Endothelial cell of umbilical vein (primary cell): ENCODE measurements around the gene C2. TPM values are rescaled to one million over a fixed set of nuclear protein-coding genes. Genes with fewer than 3 reads are reported as not detected.

Experiments
- BruUV-seq: library from RNA; stranded (reverse); fragments of 400-500 nt; replicated peaks from 2 replicates; lab custom pipeline; 2021; lab: Mats Ljungman, UMichigan
- CTCF ChIA-PET: fragments of 300-600, 350-600 bp; sonication (Branson Sonifier 250); formaldehyde crosslinking; loops from one replicate; lab custom pipeline; 2021; ENCODE audit warnings: antibody characterized with exemption, inconsistent platforms; lab: Charles Lee
- POLR2A ChIA-PET: fragments of 300-600, 350-600 bp; sonication (Branson Sonifier 250); formaldehyde crosslinking; loops from one replicate; lab custom pipeline; 2021; ENCODE audit warnings: antibody characterized with exemption, inconsistent platforms; lab: Charles Lee
- DNase-seq: peaks from one replicate; pipeline ENCODE4 v3.0.0-alpha.2; 2011; ENCODE audit warnings: low read depth, low spot score
- FAIRE-seq: peaks from 2 replicates; lab custom pipeline; 2011; peaks lifted over from hg19 to GRCh38; lab: Jason Lieb, UNC
- H2AFZ ChIP-seq: 2 replicates; pipeline ENCODE4 v1.6.0; 2012; ENCODE audit warnings: low read depth, low read length, control low read depth, inconsistent platforms
- H3K27ac ChIP-seq: 2 replicates; pipeline ENCODE4 v1.5.1; 2011; ENCODE audit warnings: low read depth, mild to moderate bottlenecking, control low read depth, low read length, moderate library complexity; ENCODE audit not compliant: insufficient read depth
- H3K27me3 ChIP-seq, 2 experiments: 2 replicates each; pipeline versions ENCODE4 v1.6.0 to v1.6.1; 2011; ENCODE audit warnings: low read length in 2 of 2, mixed read lengths in 1 of 2; ENCODE audit not compliant: control insufficient read depth in 2 of 2, insufficient read depth in 2 of 2
- H3K36me3 ChIP-seq, 2 experiments: 2 replicates in 1 of 2; 3 replicates in 1 of 2; pipeline ENCODE4 v1.5.1; 2011; ENCODE audit warnings: low read length in 2 of 2, mild to moderate bottlenecking in 1 of 2, moderate library complexity in 1 of 2; ENCODE audit not compliant: control insufficient read depth in 2 of 2, insufficient read depth in 2 of 2; ENCODE audit errors: extremely low read depth in 1 of 2
- H3K4me1 ChIP-seq: 3 replicates; pipeline ENCODE4 v1.5.1; 2011; ENCODE audit warnings: mild to moderate bottlenecking, low read length; ENCODE audit not compliant: control insufficient read depth, insufficient read depth; ENCODE audit errors: extremely low read depth
- H3K4me2 ChIP-seq: 2 replicates; pipeline ENCODE4 v1.6.1; 2011; ENCODE audit warnings: low read length, control low read depth, mixed read lengths; ENCODE audit not compliant: insufficient read depth
- H3K4me3 ChIP-seq, 3 experiments: fragments of 200-600 bp in 1 of 3; sonication (generic), shearing (Covaris generic) in 1 of 3; replicated peaks in 1 of 3; 2 replicates each; pipeline ENCODE4 v1.5.1; 2011 to 2016; ENCODE audit warnings: control low read depth in 3 of 3, low read length in 3 of 3, mild to moderate bottlenecking in 2 of 3, inconsistent platforms in 1 of 3, low read depth in 1 of 3, moderate library complexity in 1 of 3; ENCODE audit not compliant: insufficient read depth in 1 of 3
- H3K79me2 ChIP-seq: 2 replicates; pipeline ENCODE4 v1.6.0; 2012; ENCODE audit warnings: low read length, inconsistent platforms; ENCODE audit not compliant: control insufficient read depth, insufficient read depth
- H3K9ac ChIP-seq: replicated peaks from 2 replicates; pipeline ENCODE3; 2011; ENCODE audit warnings: low read length, control low read depth; ENCODE audit not compliant: insufficient read depth; ENCODE audit errors: extremely low read depth
- H3K9me1 ChIP-seq: replicated peaks from 3 replicates; pipeline ENCODE4 v1.6.0; 2011; ENCODE audit warnings: mild to moderate bottlenecking, low read length; ENCODE audit not compliant: control insufficient read depth, insufficient read depth; ENCODE audit errors: extremely low read depth
- H3K9me3 ChIP-seq: replicated peaks from 2 replicates; pipeline ENCODE4 v1.5.1; 2012; ENCODE audit warnings: low read length, inconsistent platforms; ENCODE audit not compliant: control insufficient read depth, insufficient read depth
- H4K20me1 ChIP-seq: replicated peaks from 2 replicates; pipeline ENCODE3; 2011; ENCODE audit warnings: mild to moderate bottlenecking, low read length; ENCODE audit not compliant: control insufficient read depth, insufficient read depth; ENCODE audit errors: extremely low read depth
- CTCF ChIP-seq, 2 donors: IDR thresholded peaks; 1 replicate in 1 of 2; 2 replicates in 1 of 2; pipeline ENCODE4 v1.5.1; 2011; ENCODE audit warnings: low read length in 2 of 2, mild to moderate bottlenecking in 2 of 2, moderate library complexity in 2 of 2, control low read depth in 1 of 2, inconsistent platforms in 1 of 2, low read depth in 1 of 2; ENCODE audit not compliant: insufficient read depth in 1 of 2; ENCODE audit errors: extremely low read depth in 1 of 2
- EZH2 ChIP-seq: IDR thresholded peaks from 2 replicates; pipeline ENCODE4 v1.6.1; 2012; ENCODE audit warnings: borderline replicate concordance, low read depth, mild to moderate bottlenecking, moderate library complexity, low read length, inconsistent platforms; ENCODE audit not compliant: severe bottlenecking
- FOS ChIP-seq: IDR thresholded peaks from 2 replicates; pipeline ENCODE4 v1.6.1; 2011; ENCODE audit warnings: mild to moderate bottlenecking, low read length, moderate library complexity, borderline replicate concordance; ENCODE audit not compliant: insufficient read depth
- GATA2 ChIP-seq: IDR thresholded peaks from 2 replicates; pipeline ENCODE4 v1.7.0; 2011; ENCODE audit warnings: low read depth, mild to moderate bottlenecking, moderate library complexity, mixed read lengths, low read length; ENCODE audit not compliant: insufficient read length, insufficient read depth
- JUN ChIP-seq: IDR thresholded peaks from 2 replicates; pipeline ENCODE4 v1.6.1; 2011; ENCODE audit warnings: borderline replicate concordance, low read depth; ENCODE audit not compliant: insufficient read length, insufficient read depth
- MAX ChIP-seq: IDR thresholded peaks from 2 replicates; pipeline ENCODE4 v1.6.1; 2011; ENCODE audit not compliant: insufficient read depth, insufficient read length
- POLR2A ChIP-seq: IDR thresholded peaks from 2 replicates; pipeline ENCODE4 v1.6.1; 2012; ENCODE audit warnings: low read depth, mild to moderate bottlenecking, control low read depth, low read length
- POLR2AphosphoS5 ChIP-seq: IDR thresholded peaks from 2 replicates; pipeline ENCODE4 v1.6.1; 2012; ENCODE audit warnings: low read depth, mild to moderate bottlenecking, control low read depth, low read length, moderate library complexity; ENCODE audit not compliant: insufficient read depth
- dilution Hi-C: fragments of 300-500 bp; cut with MboI; formaldehyde crosslinking; loops from one replicate; pipeline ENCODE4 v1.15.0; 2019; ENCODE audit warnings: low sequenced_read_pairs; ENCODE audit not compliant: extremely low pct_ligation_motif_present
- intact Hi-C: fragments of 100-400 bp; cut with micrococcal nuclease; formaldehyde crosslinking; loops from one replicate; pipeline ENCODE4 v1.10.0; 2022
- polyA plus RNA-seq, 4 experiments: library from polyadenylated mRNA; depleted of rRNA in 3 of 4; stranded (reverse) in 3 of 4; unstranded in 1 of 4; fragments of >200 nt; gene quantifications; 2 replicates each; pipeline versions ENCODE4 v1.2.1 to v1.2.3, GENCODE V29; 2011 to 2012; ENCODE audit warnings: missing spikeins in 1 of 4
- total RNA-seq: library from RNA; stranded (reverse); gene quantifications from 2 replicates; pipeline ENCODE4 v1.2.3, GENCODE V29; 2021

C2 gene
- total and polyA plus RNA-seq, 2 donors (not counting 3 experiments of a cell fraction or from before 2014, with no cell fraction given), result 0.60 TPM; not detected in 1

GRCh38 chr6:31958412-31958740 is 30.9 kb downstream of the C2 start:
- FAIRE-seq, result no peak
- peak overlapping the region; percentile 75 for H3K27ac ChIP-seq
- peak overlapping the region; percentile 76 for H2AFZ ChIP-seq
- H3K4me2 ChIP-seq, result peak overlapping the region; percentile 77
- ChIA-PET POLR2A (no interaction called here), CTCF (interaction anchor here (0.8 to 1.2 kb wide), 3 partner anchors 13 to 60 kb away, joined by 3 to 4 read pairs (median 3); no protein-coding TSS in a partner anchor)
- TF ChIP-seq MAX (no peak), CTCF (IDR thresholded peaks at IDR 0.05; ENCODE audit: extremely low read depth in 1 of 2, insufficient read depth in 1 of 2, low read depth in 1 of 2, low read length in 2 of 2) (no peak), GATA2 (no peak), FOS (no peak), POLR2AphosphoS5 (no peak), POLR2A (no peak), EZH2 (no peak), JUN (no peak)
- peak overlapping the region; percentile 87 for H3K9ac ChIP-seq
- H3K9me1 ChIP-seq, result no peaks in the 10 kb centered on the region
- DNase-seq, result no peak
- peaks cover 17% of the 10 kb centered on the region for H3K4me1 ChIP-seq
- peaks cover 25% of the 10 kb centered on the region for H3K79me2 ChIP-seq
- no peaks in the 10 kb centered on the region for H3K27me3 ChIP-seq
- peak overlapping the region; percentile 66 to 84 (median 70) for H3K4me3 ChIP-seq
- intact Hi-C loops, result loop anchor here (2.0 to 10.0 kb wide), 3 partner anchors 124 to 219 kb away; partner anchors contain the start of genes AGPAT1 and RNF5
- dilution Hi-C loops, result no loop called here
- H3K9me3 ChIP-seq, result no peaks in the 10 kb centered on the region
- BruUV-seq, result no TSS peak
- peaks cover 15 to 45% of the 10 kb centered on the region in 2 experiments for H3K36me3 ChIP-seq
- no peaks in the 10 kb centered on the region for H4K20me1 ChIP-seq
